Endothelial cell (in vitro differentiated cells): Measurements from ENCODE around the gene COL13A1. TPM values are rescaled to one million over a fixed set of nuclear protein-coding genes. Genes with fewer than 3 reads are reported as not detected.
A peak's percentile ranks its signal among the peaks of the same experiment; 100 is the strongest.

Experiments used
- DNase-seq: peaks from one replicate; pipeline ENCODE4 v3.0.0; 2021; ENCODE audit warnings: low spot score
- H3K27ac Mint-ChIP-seq: one replicate; pipeline ENCODE4 v1.8.0; 2021; ENCODE audit warnings: mixed read lengths, inconsistent platforms; ENCODE audit not compliant: unreplicated experiment
- H3K27me3 Mint-ChIP-seq: one replicate; pipeline ENCODE4 v1.8.0; 2021; ENCODE audit warnings: mild to moderate bottlenecking, moderate library complexity, mixed read lengths, inconsistent platforms; ENCODE audit not compliant: unreplicated experiment
- H3K36me3 Mint-ChIP-seq: one replicate; pipeline ENCODE4 v1.8.0; 2021; ENCODE audit warnings: mild to moderate bottlenecking, low read depth, mixed read lengths, inconsistent platforms; ENCODE audit not compliant: unreplicated experiment
- H3K4me1 Mint-ChIP-seq: one replicate; pipeline ENCODE4 v1.8.0; 2021; ENCODE audit warnings: mild to moderate bottlenecking, mixed read lengths, inconsistent platforms; ENCODE audit not compliant: unreplicated experiment
- H3K4me3 Mint-ChIP-seq: one replicate; pipeline ENCODE4 v1.8.0; 2021; ENCODE audit warnings: mild to moderate bottlenecking, mixed read lengths, inconsistent platforms; ENCODE audit not compliant: unreplicated experiment
- H3K9me3 Mint-ChIP-seq: one replicate; pipeline ENCODE4 v1.8.0; 2021; ENCODE audit warnings: mixed read lengths, inconsistent platforms; ENCODE audit not compliant: unreplicated experiment
- total RNA-seq: library from RNA; stranded (reverse); fragmentation: NEBNext Ultra II Directional; extraction: Animal tissue kit (Norgen Biotek cat#: 25700); gene quantifications from one replicate; pipeline ENCODE4 v1.2.1, GENCODE V29; 2021; ENCODE audit not compliant: unreplicated experiment
- TF ChIP-seq, protein P1 (sequence below): fragments of 200-600 bp; sonication (generic); IDR thresholded peaks from one replicate; pipeline ENCODE4 v1.5.0; 2021; ENCODE audit warnings: antibody characterized with exemption; ENCODE audit not compliant: unreplicated experiment

The COL13A1 gene
- total RNA-seq, 1 donor from 2014 or later = 22.6 TPM

- Mint-ChIP-seq H3K27me3 (peaks cover 9% of the 10 kb centered on the region), H3K9me3 (no peaks in the 10 kb centered on the region), H3K4me1 (peaks cover 23% of the 10 kb centered on the region), H3K4me3 (no peak overlapping the region), H3K27ac (no peak overlapping the region), H3K36me3 (peaks cover 6% of the 10 kb centered on the region)
- no peak for DNase-seq
- TF ChIP-seq, protein P1, sequence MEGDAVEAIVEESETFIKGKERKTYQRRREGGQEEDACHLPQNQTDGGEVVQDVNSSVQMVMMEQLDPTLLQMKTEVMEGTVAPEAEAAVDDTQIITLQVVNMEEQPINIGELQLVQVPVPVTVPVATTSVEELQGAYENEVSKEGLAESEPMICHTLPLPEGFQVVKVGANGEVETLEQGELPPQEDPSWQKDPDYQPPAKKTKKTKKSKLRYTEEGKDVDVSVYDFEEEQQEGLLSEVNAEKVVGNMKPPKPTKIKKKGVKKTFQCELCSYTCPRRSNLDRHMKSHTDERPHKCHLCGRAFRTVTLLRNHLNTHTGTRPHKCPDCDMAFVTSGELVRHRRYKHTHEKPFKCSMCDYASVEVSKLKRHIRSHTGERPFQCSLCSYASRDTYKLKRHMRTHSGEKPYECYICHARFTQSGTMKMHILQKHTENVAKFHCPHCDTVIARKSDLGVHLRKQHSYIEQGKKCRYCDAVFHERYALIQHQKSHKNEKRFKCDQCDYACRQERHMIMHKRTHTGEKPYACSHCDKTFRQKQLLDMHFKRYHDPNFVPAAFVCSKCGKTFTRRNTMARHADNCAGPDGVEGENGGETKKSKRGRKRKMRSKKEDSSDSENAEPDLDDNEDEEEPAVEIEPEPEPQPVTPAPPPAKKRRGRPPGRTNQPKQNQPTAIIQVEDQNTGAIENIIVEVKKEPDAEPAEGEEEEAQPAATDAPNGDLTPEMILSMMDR = no peak
Observed at GRCh38 chr10:69897432-69897831, 95.7 kb downstream of the COL13A1 start.

DNA sequence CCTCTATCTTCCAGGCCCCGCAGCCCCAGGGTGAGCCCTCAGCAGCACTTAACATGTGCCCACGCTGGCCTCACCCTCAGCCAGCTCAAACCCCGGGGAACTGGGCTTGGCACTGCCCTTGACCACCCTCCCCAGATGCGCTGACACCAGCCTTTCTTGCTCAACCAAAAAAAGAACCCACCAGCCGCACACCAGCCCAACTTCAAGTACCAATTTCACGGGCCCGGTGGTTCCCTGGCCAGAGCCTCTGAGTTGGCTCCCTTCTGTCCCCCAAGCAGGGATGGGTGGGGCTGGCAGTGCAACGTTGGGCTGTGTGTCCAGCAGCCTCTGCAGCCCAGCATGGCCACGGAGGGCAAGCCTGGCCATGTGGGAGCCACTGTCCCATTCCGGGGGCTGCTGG is 96.3 kb downstream of the COL13A1 start:
- Mint-ChIP-seq H3K4me3 (no peak overlapping the region), H3K9me3 (no peaks in the 10 kb centered on the region), H3K27ac (no peak overlapping the region), H3K36me3 (peaks cover 6% of the 10 kb centered on the region), H3K4me1 (peaks cover 25% of the 10 kb centered on the region), H3K27me3 (peaks cover 11% of the 10 kb centered on the region)
- TF ChIP-seq, protein P1 = no peak
- no peak for DNase-seq

- TF ChIP-seq, protein P1 = no peak
- Mint-ChIP-seq H3K27ac (peak overlapping the region; percentile 25), H3K4me3 (peak overlapping the region; percentile 29), H3K9me3 (no peaks in the 10 kb centered on the region), H3K36me3 (peaks cover 6% of the 10 kb centered on the region), H3K27me3 (peaks cover 10% of the 10 kb centered on the region), H3K4me1 (peaks cover 25% of the 10 kb centered on the region)
- DNase-seq = no peak
Observed at GRCh38 chr10:69898524-69898923, 96.8 kb downstream of the COL13A1 start.

DNA sequence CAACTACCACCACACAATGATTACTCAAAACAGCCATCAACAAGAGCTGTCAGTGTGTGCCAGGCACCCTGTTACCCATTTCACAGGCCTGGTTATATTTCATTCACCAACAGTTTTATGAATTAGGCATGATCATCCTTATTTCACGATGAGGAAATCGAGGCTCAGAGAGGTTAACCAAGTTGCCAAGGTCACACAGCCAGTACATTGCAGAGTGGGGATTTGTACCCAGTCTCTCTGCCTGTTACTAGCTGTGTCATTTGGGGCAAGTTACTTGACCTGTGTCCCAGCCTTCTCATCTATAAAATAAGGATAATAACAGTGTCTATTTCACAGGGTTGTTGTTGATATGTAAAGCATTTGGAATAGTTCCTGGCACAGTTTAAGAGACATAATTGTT is 97.2 kb downstream of the COL13A1 start:
- peaks cover 7% of the 10 kb centered on the region for H3K27me3 Mint-ChIP-seq
- peaks cover 6% of the 10 kb centered on the region for H3K36me3 Mint-ChIP-seq
- peaks cover 25% of the 10 kb centered on the region for H3K4me1 Mint-ChIP-seq
- TF ChIP-seq, protein P1 = no peak
- DNase-seq = no peak
- H3K27ac Mint-ChIP-seq = no peak overlapping the region
- no peak overlapping the region for H3K4me3 Mint-ChIP-seq
- H3K9me3 Mint-ChIP-seq = no peaks in the 10 kb centered on the region

- Mint-ChIP-seq H3K4me3 (no peak overlapping the region), H3K4me1 (peaks cover 25% of the 10 kb centered on the region)
- no peak for DNase-seq
Observed at GRCh38 chr10:69899727-69900595, 98.3 kb downstream of the COL13A1 start.

More at GRCh38 chr10:69899727-69900595, 98.3 kb downstream of the COL13A1 start:
- H3K27ac Mint-ChIP-seq = no peak overlapping the region
- H3K9me3 Mint-ChIP-seq = no peaks in the 10 kb centered on the region
- H3K27me3 Mint-ChIP-seq = peaks cover 7% of the 10 kb centered on the region
- H3K36me3 Mint-ChIP-seq = peaks cover 6% of the 10 kb centered on the region
- TF ChIP-seq, protein P1 = no peak
